A549 (cell line): ENCODE measurements around the gene TMEM203. TPM values are rescaled to one million over a fixed set of nuclear protein-coding genes. Genes with fewer than 3 reads are reported as not detected.

Source experiments
- ATAC-seq, 2 experiments: fragments of 200-7000 bp in 1 of 2; fragments of >200 bp in 1 of 2; cut with Nextera tagmentation in 1 of 2; cut with Tn5 transposase in 1 of 2; 3 replicates each; pipeline versions ENCODE4 v1.8.0 to v1.9.1; 2018 to 2020; ENCODE audit warnings: mild to moderate bottlenecking in 1 of 2, moderate library complexity in 1 of 2
- CTCF ChIA-PET: fragments of 300-600 bp; sonication (Branson Sonifier 250); formaldehyde crosslinking; extraction: SDS; loops from one replicate; lab custom pipeline; 2021; ENCODE audit warnings: antibody characterized with exemption, inconsistent platforms; lab: Yijun Ruan, JAX
- POLR2A ChIA-PET: fragments of 350-600 bp; formaldehyde crosslinking; extraction: SDS; loops from one replicate; lab custom pipeline; 2021; ENCODE audit warnings: antibody characterized with exemption, inconsistent platforms; lab: Yijun Ruan, JAX
- DNase-seq, 2 experiments: peaks; one replicate each; pipeline versions ENCODE4 v3.0.0 to v3.0.0-alpha.2; 2011 to 2016; ENCODE audit warnings: low read depth in 1 of 2, low spot score in 1 of 2
- FAIRE-seq: peaks from 2 replicates; lab custom pipeline; 2011; peaks lifted over from hg19 to GRCh38; lab: Jason Lieb, UNC
- H3K27ac ChIP-seq, 2 experiments: fragments of >200 bp; sonication (Bioruptor Twin); formaldehyde crosslinking; 3 replicates each; pipeline ENCODE4 v1.5.1; 2016 to 2017
- H3K4me1 ChIP-seq: fragments of >200 bp; sonication (Bioruptor Twin); formaldehyde crosslinking; 3 replicates; pipeline ENCODE4 v1.6.1; 2016
- H3K4me2 ChIP-seq: fragments of >200 bp; sonication (Bioruptor Twin); formaldehyde crosslinking; 3 replicates; pipeline ENCODE4 v1.6.1; 2016
- H3K4me3 ChIP-seq: fragments of >200 bp; sonication (Bioruptor Twin); formaldehyde crosslinking; 3 replicates; pipeline ENCODE4 v1.5.1; 2016
- H3K9me3 ChIP-seq: fragments of >200 bp; sonication (Bioruptor Twin); formaldehyde crosslinking; 3 replicates; pipeline ENCODE4 v1.6.1; 2016
- CEBPB ChIP-seq, 2 experiments: fragments of >200 bp in 1 of 2; sonication (Bioruptor Twin) in 1 of 2; formaldehyde crosslinking in 1 of 2; IDR thresholded peaks; 2 replicates each; pipeline ENCODE4 v1.6.1; 2012 to 2016
- CHD4 ChIP-seq: fragments of 200-600 bp; sonication (generic); IDR thresholded peaks from 2 replicates; pipeline ENCODE4 v1.6.1; 2016; ENCODE audit warnings: antibody characterized with exemption, mild to moderate bottlenecking, borderline replicate concordance
- FOSB ChIP-seq: fragments of 250-450 bp; sonication (Bioruptor Pico); IDR thresholded peaks from 2 replicates; pipeline ENCODE4 v1.5.0; 2020; ENCODE audit warnings: mild to moderate bottlenecking, moderate library complexity
- HES2 ChIP-seq: fragments of >200 bp; sonication (Bioruptor Twin); formaldehyde crosslinking; IDR thresholded peaks from 2 replicates; pipeline ENCODE4 v1.6.1; 2016
- MYC ChIP-seq: IDR thresholded peaks from 2 replicates; pipeline ENCODE4 v1.6.1; 2012; ENCODE audit warnings: mild to moderate bottlenecking, inconsistent platforms, low read length, improper control_type of control experiment, borderline replicate concordance
- NPAS2 ChIP-seq: fragments of 250-450 bp; sonication (Bioruptor Pico); IDR thresholded peaks from 2 replicates; pipeline ENCODE4 v1.8.0; 2022; ENCODE audit warnings: mild to moderate bottlenecking, moderate library complexity, borderline replicate concordance
- NR3C1 ChIP-seq: fragments of >200 bp; sonication (Bioruptor Twin); formaldehyde crosslinking; IDR thresholded peaks from 3 replicates; pipeline ENCODE4 v1.6.1; 2017
- PHF8 ChIP-seq: fragments of 200-600 bp; sonication (generic); IDR thresholded peaks from 2 replicates; pipeline ENCODE4 v1.6.1; 2016; ENCODE audit warnings: low read depth, mild to moderate bottlenecking, antibody characterized with exemption, moderate library complexity, borderline replicate concordance
- POLR2A ChIP-seq: IDR thresholded peaks from 2 replicates; pipeline ENCODE4 v1.6.1; 2012; ENCODE audit warnings: mild to moderate bottlenecking, low read length
- RARB ChIP-seq: fragments of 250-450 bp; sonication (Bioruptor Pico); IDR thresholded peaks from 2 replicates; pipeline ENCODE4 v1.8.0; 2021; ENCODE audit warnings: mild to moderate bottlenecking, moderate library complexity
- REST ChIP-seq: fragments of 200-600 bp; sonication (generic); IDR thresholded peaks from 2 replicates; pipeline ENCODE4 v1.6.1; 2016; ENCODE audit warnings: antibody characterized with exemption, mild to moderate bottlenecking, moderate library complexity
- SREBF2 ChIP-seq: fragments of 450-650 bp; IDR thresholded peaks from 2 replicates; pipeline ENCODE4 v1.6.1; 2014; ENCODE audit warnings: mild to moderate bottlenecking, moderate library complexity
- TFCP2L1 ChIP-seq: fragments of 250-450 bp; sonication (Bioruptor Pico); IDR thresholded peaks from 2 replicates; pipeline ENCODE4 v1.5.0; 2021; ENCODE audit warnings: mild to moderate bottlenecking
- ZNF302 ChIP-seq: fragments of 250-450 bp; sonication (Bioruptor Pico); IDR thresholded peaks from 2 replicates; pipeline ENCODE4 v1.9.0; 2021; ENCODE audit warnings: inconsistent platforms, mild to moderate bottlenecking, moderate library complexity
- ZSCAN20 ChIP-seq: fragments of 250-450 bp; sonication (Bioruptor Pico); IDR thresholded peaks from 2 replicates; pipeline ENCODE4 v1.8.0; 2022; ENCODE audit warnings: mild to moderate bottlenecking, moderate library complexity
- WGBS: methylation state at CpG from one replicate; pipeline ENCODE4 v1.1.6; 2017; ENCODE audit errors: missing lambda C conversion rate; 5-methylcytosine and 5-hydroxymethylcytosine counted together
- polyA plus RNA-seq, 4 experiments: library from polyadenylated mRNA; depleted of rRNA in 3 of 4; stranded (reverse); fragments of >200 nt; fragmentation: RNase III in 1 of 4; extraction: RNeasy Plus Mini Kit Qiagen cat#74134 plus additional on column Dnase treatment in 1 of 4; gene quantifications; 2 replicates in 3 of 4; 3 replicates in 1 of 4; pipeline ENCODE4 v1.2.3, GENCODE V29; 2011 to 2017

Gene TMEM203
- polyA plus RNA-seq, 2 of the 4 experiments (the other 2 are of a cell fraction) = 31.0 to 47.3 TPM

GRCh38 chr9:137247135-137247915 lies 41.9 kb upstream of the TMEM203 start (continued):
- TF ChIP-seq PHF8 (no peak), CHD4 (no peak)

- ChIA-PET CTCF (interaction anchor here (1.7 to 13.1 kb wide), 3 partner anchors 9 to 16 kb away, joined by 5 to 236 read pairs (median 13); partner anchors contain the start of gene NELFB), POLR2A (interaction anchor here (1.0 kb wide), 1 partner anchor 11 kb away, joined by 3 read pairs; no protein-coding TSS in a partner anchor)
- FAIRE-seq = no peak
- no peak overlapping the region for H3K4me3 ChIP-seq
- no peak overlapping the region for H3K4me2 ChIP-seq
- TF ChIP-seq RARB (CRISPR knock-in tag) (no peak), NPAS2 (no peak), MYC (no peak), REST (no peak), CEBPB (IDR thresholded peaks at IDR 0.05) (no peak), ZSCAN20 (no peak), ZNF302 (CRISPR knock-in tag) (no peak)
- DNase-seq = no peak
- no peak overlapping the region for H3K27ac ChIP-seq
- 86% methylated on average over 23 of the region's 25 CpGs for WGBS
- no peaks in the 10 kb centered on the region for H3K9me3 ChIP-seq
- ATAC-seq = peak in 1 of 2 experiments; percentile 3; a peak in 3 of 6 replicates
- H3K4me1 ChIP-seq = peaks cover 19% of the 10 kb centered on the region
These were observed 40.3 kb upstream of the TMEM203 start for GRCh38 chr9:137245450-137246421.

- no peak for FAIRE-seq
- H3K4me2 ChIP-seq = no peak overlapping the region
- WGBS = 93% methylated on average over 20 of the region's 36 CpGs
These were observed 39.3 kb upstream of the TMEM203 start for GRCh38 chr9:137244486-137245449.

More at GRCh38 chr9:137244486-137245449, 39.3 kb upstream of the TMEM203 start:
- H3K4me1 ChIP-seq = peaks cover 19% of the 10 kb centered on the region
- TF ChIP-seq TFCP2L1 (CRISPR knock-in tag) = no peak; the same call in 1 of the 2 replicates
- no peak for TF ChIP-seq POLR2A
- no peak for TF ChIP-seq NR3C1
- peak; percentile 66; the same call in 1 of the 2 replicates for TF ChIP-seq FOSB (CRISPR knock-in tag)
- no peak for TF ChIP-seq HES2
- TF ChIP-seq SREBF2 = no peak
- CTCF ChIA-PET = interaction anchor here (1.3 to 13.1 kb wide), 3 partner anchors 8 to 177 kb away, joined by 3 to 236 read pairs (median 5); partner anchors contain the start of gene NELFB
- POLR2A ChIA-PET = interaction anchor here (1.0 to 1.1 kb wide), 2 partner anchors 8 to 12 kb away, joined by 3 read pairs; no protein-coding TSS in a partner anchor
- H3K27ac ChIP-seq = no peak overlapping the region
- no peak for DNase-seq
- ATAC-seq = no peak; a peak in 1 of 6 replicates
- no peaks in the 10 kb centered on the region for H3K9me3 ChIP-seq
- no peak overlapping the region for H3K4me3 ChIP-seq
